ENCODE data around the gene CYP3A5.

GRCh38 chr7:99625321-99625720, 54.5 kb downstream of the CYP3A5 start:
- TF ChIP-seq CTCF (IDR thresholded peaks at IDR 0.05) (no peak), POLR2A (IDR thresholded peaks at IDR 0.05) (no peak)

Measured in adrenal gland (tissue), 5 donors.